H1 (cell line): ENCODE data around the gene ZNF189. TPM values are rescaled to one million over a fixed set of nuclear protein-coding genes. Genes with fewer than 3 reads are reported as not detected.

Experiments
- CTCF ChIA-PET: fragments of 300-600 bp; sonication (Branson Sonifier 250); formaldehyde crosslinking; loops from one replicate; lab custom pipeline; 2021; ENCODE audit not compliant: partially characterized antibody; lab: Charles Lee
- POLR2A ChIA-PET: fragments of 300-600 bp; sonication (Branson Sonifier 250); formaldehyde crosslinking; loops from one replicate; lab custom pipeline; 2021; ENCODE audit warnings: inconsistent platforms; ENCODE audit not compliant: partially characterized antibody; lab: Charles Lee
- DNase-seq, 2 experiments: peaks; one replicate each; pipeline versions ENCODE4 v3.0.0 to v3.0.0-alpha.2; 2010 to 2022; ENCODE audit warnings: low spot score in 2 of 2, low read depth in 1 of 2, mixed read lengths in 1 of 2
- FAIRE-seq: peaks from 2 replicates; lab custom pipeline; 2011; peaks lifted over from hg19 to GRCh38; lab: Jason Lieb, UNC
- H2AFZ ChIP-seq: 2 replicates; pipeline ENCODE4 v1.8.1; 2012; ENCODE audit warnings: low read length, inconsistent platforms
- H2AK5ac ChIP-seq: 2 replicates; pipeline ENCODE4 v1.6.1; 2013; ENCODE audit warnings: low read depth, low read length
- H2BK120ac ChIP-seq: replicated peaks from 2 replicates; pipeline ENCODE3; 2013; ENCODE audit warnings: low read depth, low read length, inconsistent platforms
- H2BK12ac ChIP-seq: 2 replicates; pipeline ENCODE4 v1.6.1; 2013; ENCODE audit warnings: low read depth, low read length
- H2BK15ac ChIP-seq: 2 replicates; pipeline ENCODE4 v1.6.1; 2013; ENCODE audit warnings: low read length
- H2BK20ac ChIP-seq: 2 replicates; pipeline ENCODE4 v1.6.1; 2013; ENCODE audit warnings: low read length
- H2BK5ac ChIP-seq: 2 replicates; pipeline ENCODE4 v1.6.1; 2013; ENCODE audit warnings: low read depth, low read length
- H3K14ac ChIP-seq: 2 replicates; pipeline ENCODE4 v1.6.1; 2013; ENCODE audit warnings: inconsistent platforms; ENCODE audit not compliant: insufficient read length
- H3K18ac ChIP-seq: 2 replicates; pipeline ENCODE4 v1.6.1; 2013; ENCODE audit warnings: low read length; ENCODE audit errors: extremely low read depth
- H3K23ac ChIP-seq: 2 replicates; pipeline ENCODE4 v1.6.1; 2013; ENCODE audit warnings: inconsistent platforms; ENCODE audit not compliant: insufficient read length
- H3K23me2 ChIP-seq: 2 replicates; pipeline ENCODE4 v1.6.1; 2013; ENCODE audit warnings: low read depth, low read length
- H3K27ac ChIP-seq: 2 replicates; pipeline ENCODE4 v1.6.1; 2011; ENCODE audit warnings: low read depth, low read length, inconsistent platforms
- H3K27me3 ChIP-seq, 4 experiments: replicated peaks in 1 of 4; 1 replicate in 1 of 4; 2 replicates in 3 of 4; pipeline versions ENCODE4 v1.6.1 to v1.8.1; 2011 to 2013; ENCODE audit warnings: low read length in 3 of 4, mild to moderate bottlenecking in 3 of 4, inconsistent platforms in 2 of 4, mixed read lengths in 2 of 4, moderate library complexity in 1 of 4; ENCODE audit not compliant: control insufficient read depth in 3 of 4, insufficient read depth in 3 of 4; ENCODE audit errors: extremely low read depth in 1 of 4
- H3K36me3 ChIP-seq, 4 experiments: 2 replicates each; pipeline versions ENCODE4 v1.6.1 to v1.8.1; 2011 to 2013; ENCODE audit warnings: mild to moderate bottlenecking in 4 of 4, low read length in 3 of 4, moderate library complexity in 2 of 4, control low read depth in 1 of 4, inconsistent platforms in 1 of 4; ENCODE audit not compliant: insufficient read depth in 4 of 4, control insufficient read depth in 2 of 4
- H3K4ac ChIP-seq: replicated peaks from 2 replicates; pipeline ENCODE3; 2013; ENCODE audit warnings: low read length, low read depth, mixed read lengths, inconsistent platforms; ENCODE audit not compliant: insufficient read length
- H3K4me1 ChIP-seq, 4 experiments: replicated peaks in 1 of 4; 1 replicate in 1 of 4; 2 replicates in 3 of 4; pipeline versions ENCODE4 v1.6.1 to v1.8.1; 2011 to 2013; ENCODE audit warnings: low read length in 3 of 4, inconsistent platforms in 2 of 4, mixed read lengths in 1 of 4; ENCODE audit not compliant: insufficient read depth in 4 of 4, control insufficient read depth in 3 of 4
- H3K4me2 ChIP-seq, 2 experiments: 2 replicates each; pipeline versions ENCODE4 v1.6.1 to v1.8.1; 2011 to 2013; ENCODE audit warnings: low read depth in 2 of 2, low read length in 2 of 2, control low read depth in 1 of 2, inconsistent platforms in 1 of 2, mild to moderate bottlenecking in 1 of 2; ENCODE audit not compliant: insufficient read depth in 1 of 2
- H3K4me3 ChIP-seq, 4 experiments: fragments of 200-600, 300-600 bp in 1 of 4; sonication (generic), shearing (Covaris generic), sonication (Bioruptor Twin) in 1 of 4; 2 replicates each; pipeline versions ENCODE4 v1.5.1 to v1.8.1; 2011 to 2016; ENCODE audit warnings: low read length in 4 of 4, low read depth in 3 of 4, control low read depth in 2 of 4, inconsistent platforms in 2 of 4, mild to moderate bottlenecking in 2 of 4, mixed read lengths in 1 of 4, moderate library complexity in 1 of 4; ENCODE audit not compliant: insufficient read depth in 2 of 4; ENCODE audit errors: extremely low read depth in 1 of 4
- H3K56ac ChIP-seq: replicated peaks from 2 replicates; pipeline ENCODE3; 2013; ENCODE audit warnings: low read depth, mild to moderate bottlenecking, mixed read lengths, low read length, inconsistent platforms; ENCODE audit not compliant: insufficient read length
- H3K79me1 ChIP-seq: 2 replicates; pipeline ENCODE4 v1.6.1; 2013; ENCODE audit warnings: low read depth, low read length, control low read depth
- H3K79me2 ChIP-seq, 2 experiments: 2 replicates each; pipeline versions ENCODE4 v1.6.1 to v1.8.1; 2012 to 2013; ENCODE audit warnings: low read length in 2 of 2, mild to moderate bottlenecking in 2 of 2, inconsistent platforms in 1 of 2; ENCODE audit not compliant: insufficient read depth in 2 of 2, control insufficient read depth in 1 of 2
- H3K9ac ChIP-seq, 4 experiments: replicated peaks in 1 of 4; 1 replicate in 1 of 4; 2 replicates in 3 of 4; pipeline versions ENCODE4 v1.6.1 to v1.8.1; 2011 to 2013; ENCODE audit warnings: low read depth in 3 of 4, low read length in 3 of 4, control low read depth in 2 of 4, mild to moderate bottlenecking in 2 of 4, moderate library complexity in 2 of 4, inconsistent platforms in 1 of 4; ENCODE audit errors: extremely low read depth in 1 of 4
- H3K9me3 ChIP-seq, 2 experiments: 2 replicates each; pipeline versions ENCODE4 v1.6.1 to v1.8.1; 2012 to 2013; ENCODE audit warnings: mild to moderate bottlenecking in 2 of 2, moderate library complexity in 2 of 2, control low read depth in 1 of 2, inconsistent platforms in 1 of 2, low read depth in 1 of 2, low read length in 1 of 2, mixed read lengths in 1 of 2; ENCODE audit not compliant: insufficient read depth in 2 of 2
- H4K20me1 ChIP-seq, 2 experiments: replicated peaks in 1 of 2; 2 replicates each; pipeline versions ENCODE3 to v1.8.1; 2011 to 2013; ENCODE audit warnings: inconsistent platforms in 2 of 2, low read length in 2 of 2, mild to moderate bottlenecking in 1 of 2; ENCODE audit not compliant: insufficient read depth in 2 of 2, control insufficient read depth in 1 of 2
- H4K5ac ChIP-seq: 2 replicates; pipeline ENCODE4 v1.6.1; 2013; ENCODE audit warnings: low read length, low read depth, mixed read lengths, inconsistent platforms; ENCODE audit not compliant: insufficient read length
- H4K8ac ChIP-seq: 2 replicates; pipeline ENCODE4 v1.8.0; 2013; ENCODE audit warnings: mild to moderate bottlenecking, moderate library complexity, low read length, inconsistent platforms; ENCODE audit not compliant: insufficient read depth; ENCODE audit errors: extremely low read depth
- H4K91ac ChIP-seq: replicated peaks from 2 replicates; pipeline ENCODE3; 2013; ENCODE audit warnings: low read length, mixed read lengths, inconsistent platforms; ENCODE audit not compliant: insufficient read length
- ASH2L ChIP-seq: fragments of 200-600, 300-600 bp; sonication (generic); IDR thresholded peaks from one replicate; pipeline ENCODE4 v1.7.1; 2017; ENCODE audit warnings: low read length
- BACH1 ChIP-seq: IDR thresholded peaks from 2 replicates; pipeline ENCODE4 v1.6.1; 2012; ENCODE audit warnings: low read length, improper control_type of control experiment
- CEBPB ChIP-seq: IDR thresholded peaks from 2 replicates; pipeline ENCODE4 v1.6.1; 2012; ENCODE audit warnings: low read depth, low read length
- CTBP2 ChIP-seq: IDR thresholded peaks from 2 replicates; pipeline ENCODE4 v1.7.0; 2011; ENCODE audit warnings: borderline replicate concordance, mild to moderate bottlenecking, moderate library complexity, mixed read lengths, low read length; ENCODE audit not compliant: insufficient read depth, insufficient read length
- EP300 ChIP-seq, 2 experiments: IDR thresholded peaks; 1 replicate in 1 of 2; 2 replicates in 1 of 2; pipeline ENCODE4 v1.6.1; 2011 to 2012; ENCODE audit warnings: low read depth in 2 of 2, low read length in 2 of 2, mild to moderate bottlenecking in 2 of 2, borderline replicate concordance in 1 of 2, inconsistent platforms in 1 of 2, moderate library complexity in 1 of 2
- FOSL1 ChIP-seq: IDR thresholded peaks from 2 replicates; pipeline ENCODE4 v1.6.1; 2011; ENCODE audit warnings: mild to moderate bottlenecking, low read depth, low read length, moderate library complexity; ENCODE audit not compliant: insufficient read depth
- MAFK ChIP-seq: IDR thresholded peaks from 2 replicates; pipeline ENCODE4 v1.6.1; 2012; ENCODE audit warnings: low read depth, mild to moderate bottlenecking, improper control_type of control experiment, low read length
- POU5F1 ChIP-seq: IDR thresholded peaks from 2 replicates; pipeline ENCODE4 v1.6.1; 2011; ENCODE audit warnings: low read depth, mild to moderate bottlenecking, low read length, moderate library complexity
- RXRA ChIP-seq: IDR thresholded peaks from 2 replicates; pipeline ENCODE4 v1.6.1; 2011; ENCODE audit warnings: low read depth, mild to moderate bottlenecking, low read length, moderate library complexity; ENCODE audit not compliant: insufficient read depth
- TAF1 ChIP-seq: IDR thresholded peaks from 2 replicates; pipeline ENCODE4 v1.6.1; 2011; ENCODE audit warnings: mild to moderate bottlenecking, low read depth, low read length
- TAF7 ChIP-seq: optimal IDR thresholded peaks from 2 replicates; pipeline ENCODE3; 2011; ENCODE audit warnings: low read depth, mild to moderate bottlenecking, inconsistent platforms, low read length, moderate library complexity, borderline replicate concordance
- WGBS, 2 experiments: shearing (Covaris generic) in 1 of 2; methylation state at CpG; one replicate each; pipeline versions ENCODE4 v1.1.6 to v1.1.7; 2013 to 2015; ENCODE audit warnings: low lambda C conversion rate in 2 of 2, mixed read lengths in 2 of 2, inconsistent platforms in 1 of 2, low coverage in 1 of 2, missing lambda C conversion rate in 1 of 2; ENCODE audit not compliant: insufficient replicate concordance in 2 of 2, insufficient coverage in 1 of 2, insufficient read length in 1 of 2; ENCODE audit errors: extremely low coverage in 1 of 2, missing lambda C conversion rate in 1 of 2; 5-methylcytosine and 5-hydroxymethylcytosine counted together
- polyA plus RNA-seq, 7 experiments: library from polyadenylated mRNA; depleted of rRNA in 3 of 7; stranded (reverse) in 5 of 7; unstranded in 2 of 7; fragments of >200 nt in 5 of 7; fragments of 200-250 nt in 2 of 7; gene quantifications; 1 replicate in 5 of 7; 2 replicates in 1 of 7; 4 replicates in 1 of 7; pipeline versions ENCODE4 v1.2.1 to v1.2.3, GENCODE V29; 2011 to 2013; ENCODE audit warnings: missing spikeins in 2 of 7, mixed read lengths in 2 of 7
- total RNA-seq: library from RNA; stranded (reverse); fragmentation: NEBNext Ultra II Directional; extraction: Animal tissue kit (Norgen Biotek cat#: 25700); gene quantifications from 2 replicates; pipeline ENCODE4 v1.2.1, GENCODE V29; 2021
- TF ChIP-seq, protein P1 (sequence below), 3 experiments: IDR thresholded peaks; 1 replicate in 2 of 3; 2 replicates in 1 of 3; pipeline versions ENCODE4 v1.5.1 to v1.6.1; 2011; ENCODE audit warnings: low read length in 3 of 3, mild to moderate bottlenecking in 3 of 3, inconsistent platforms in 2 of 3, low read depth in 1 of 3, moderate library complexity in 1 of 3; ENCODE audit not compliant: insufficient read depth in 1 of 3; ENCODE audit errors: control extremely low read depth in 1 of 3

The ZNF189 gene
- total and polyA plus RNA-seq, 2 of the 8 experiments (the other 6 are each of a cell fraction or from before 2014, with no cell fraction given), result 1.9 to 12.3 TPM

DNA sequence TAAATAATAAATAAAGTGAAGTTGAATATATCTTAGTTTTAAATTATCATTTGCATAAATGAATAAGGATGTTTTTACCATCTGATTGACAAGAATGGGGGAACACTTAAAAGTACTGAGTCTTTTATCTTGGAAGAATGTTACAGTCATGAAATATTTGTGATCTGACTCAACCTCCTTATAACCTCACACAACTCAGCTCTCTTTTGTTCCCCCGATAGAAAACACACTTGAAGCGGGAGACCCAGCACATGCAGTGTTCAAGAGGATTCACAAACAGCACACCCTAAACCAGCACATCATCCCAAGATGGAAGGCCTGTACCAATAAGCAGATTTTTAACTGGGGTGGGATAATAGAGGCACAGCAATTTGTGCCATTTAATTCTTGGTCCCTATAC is 29.4 kb upstream of the ZNF189 start:
- 95% methylated on average over 2 of the region's 2 CpGs; no CpG with 5 or more reads in 1 of the 2 experiments for WGBS, 2 experiments
- POLR2A ChIA-PET, result interaction anchor here (1.4 kb wide), 1 partner anchor 13 kb away, joined by 4 read pairs; no protein-coding TSS in a partner anchor
- TF ChIP-seq TAF1 (no peak), EP300 (IDR thresholded peaks at IDR 0.05; ENCODE audit: borderline replicate concordance in 1 of 2, low read depth in 2 of 2, low read length in 2 of 2) (no peak), FOSL1 (no peak), MAFK (no peak), POU5F1 (no peak), BACH1 (no peak), ASH2L (no peak), RXRA (no peak), CTBP2 (no peak), CEBPB (no peak), TAF7 (no peak)
- TF ChIP-seq, protein P1, sequence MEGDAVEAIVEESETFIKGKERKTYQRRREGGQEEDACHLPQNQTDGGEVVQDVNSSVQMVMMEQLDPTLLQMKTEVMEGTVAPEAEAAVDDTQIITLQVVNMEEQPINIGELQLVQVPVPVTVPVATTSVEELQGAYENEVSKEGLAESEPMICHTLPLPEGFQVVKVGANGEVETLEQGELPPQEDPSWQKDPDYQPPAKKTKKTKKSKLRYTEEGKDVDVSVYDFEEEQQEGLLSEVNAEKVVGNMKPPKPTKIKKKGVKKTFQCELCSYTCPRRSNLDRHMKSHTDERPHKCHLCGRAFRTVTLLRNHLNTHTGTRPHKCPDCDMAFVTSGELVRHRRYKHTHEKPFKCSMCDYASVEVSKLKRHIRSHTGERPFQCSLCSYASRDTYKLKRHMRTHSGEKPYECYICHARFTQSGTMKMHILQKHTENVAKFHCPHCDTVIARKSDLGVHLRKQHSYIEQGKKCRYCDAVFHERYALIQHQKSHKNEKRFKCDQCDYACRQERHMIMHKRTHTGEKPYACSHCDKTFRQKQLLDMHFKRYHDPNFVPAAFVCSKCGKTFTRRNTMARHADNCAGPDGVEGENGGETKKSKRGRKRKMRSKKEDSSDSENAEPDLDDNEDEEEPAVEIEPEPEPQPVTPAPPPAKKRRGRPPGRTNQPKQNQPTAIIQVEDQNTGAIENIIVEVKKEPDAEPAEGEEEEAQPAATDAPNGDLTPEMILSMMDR (IDR thresholded peaks at IDR 0.05; ENCODE audit: control extremely low read depth in 1 of 3, insufficient read depth in 1 of 3, low read depth in 1 of 3, low read length in 3 of 3), result no peak

More for the DNA sequence above, 29.4 kb upstream of the ZNF189 start:
- H4K91ac ChIP-seq, result no peak overlapping the region
- no peaks in the 10 kb centered on the region for H3K9me3 ChIP-seq
- no peaks in the 10 kb centered on the region for H3K23me2 ChIP-seq
- H3K79me1 ChIP-seq, result no peaks in the 10 kb centered on the region
- H3K18ac ChIP-seq, result no peak overlapping the region
- no peak overlapping the region for H2BK20ac ChIP-seq
- no peak overlapping the region for H4K5ac ChIP-seq
- no peak overlapping the region for H3K23ac ChIP-seq
- no peaks in the 10 kb centered on the region; a peak in 1 of 7 replicates for H3K4me1 ChIP-seq
- H2BK15ac ChIP-seq, result no peak overlapping the region
- no peak overlapping the region for H2BK120ac ChIP-seq
- no peak overlapping the region for H2AK5ac ChIP-seq
- CTCF ChIA-PET, result interaction anchor here (1.0 to 2.5 kb wide), 3 partner anchors 19 to 232 kb away, joined by 3 to 21 read pairs (median 4); no protein-coding TSS in a partner anchor
- H3K56ac ChIP-seq, result no peak overlapping the region
- FAIRE-seq, result no peak
- no peak overlapping the region for H3K4me2 ChIP-seq
- H2BK5ac ChIP-seq, result no peak overlapping the region
- no peaks in the 10 kb centered on the region for H3K36me3 ChIP-seq
- no peak overlapping the region for H2AFZ ChIP-seq
- no peaks in the 10 kb centered on the region for H3K79me2 ChIP-seq
- H4K20me1 ChIP-seq, result no peaks in the 10 kb centered on the region
- no peak overlapping the region for H4K8ac ChIP-seq
- H3K4me3 ChIP-seq, result no peak overlapping the region
- H3K27ac ChIP-seq, result no peak overlapping the region
- H3K14ac ChIP-seq, result no peak overlapping the region
- no peaks in the 10 kb centered on the region for H3K27me3 ChIP-seq
- no peak overlapping the region for H3K9ac ChIP-seq
- no peak overlapping the region for H3K4ac ChIP-seq
- no peak overlapping the region for H2BK12ac ChIP-seq
- no peak for DNase-seq
